ENCODE measurements around the gene MLST8.
"Not testable (repeated sequence)": the region's sequence is repeated elsewhere in the genome, so short reads cannot be mapped to it uniquely, and the experiment has no call there.

MLST8 gene

GRCh38 chr16:2232094-2232990 lies 27.1 kb downstream of the MLST8 start:
- DNase-seq: no peak

GRCh38 chr16:2233046-2233775 lies 28.0 kb downstream of the MLST8 start:
- DNase-seq: no peak

- DNase-seq: no peak
Measured at GRCh38 chr16:2233872-2234812, 28.9 kb downstream of the MLST8 start.

- DNase-seq: no peak
Measured at GRCh38 chr16:2234813-2235170, 29.5 kb downstream of the MLST8 start.

- no peak for DNase-seq
Measured at GRCh38 chr16:2235234-2235651, 30.0 kb downstream of the MLST8 start.

GRCh38 chr16:2235695-2236336 lies 30.6 kb downstream of the MLST8 start:
- DNase-seq: no peak

GRCh38 chr16:2236337-2237101 lies 31.3 kb downstream of the MLST8 start, which contains the start of gene DNASE1L2:
DNASE1L2 (plus strand) TSS chr16:2236444; CDS start chr16:2236817, 373 bp downstream.
- DNase-seq: peak in 1 of 2 experiments; percentile 41

- no peak for DNase-seq
Measured at GRCh38 chr16:2237102-2237482, 31.8 kb downstream of the MLST8 start.

- no peak for DNase-seq
Measured at GRCh38 chr16:2237493-2238149, 32.4 kb downstream of the MLST8 start.

GRCh38 chr16:2238150-2238837 lies 33.0 kb downstream of the MLST8 start:
- DNase-seq: no peak

- DNase-seq: no peak
Measured at GRCh38 chr16:2238838-2239675, 33.8 kb downstream of the MLST8 start.

GRCh38 chr16:2240331-2240730 lies 35.1 kb downstream of the MLST8 start:
- DNase-seq: not testable (repeated sequence)

GRCh38 chr16:2242598-2242997 lies 37.3 kb downstream of the MLST8 start:
- no peak for DNase-seq

GRCh38 chr16:2243031-2243528 lies 37.8 kb downstream of the MLST8 start:
- DNase-seq: no peak

- DNase-seq: no peak
Measured at GRCh38 chr16:2243781-2244180, 38.5 kb downstream of the MLST8 start.

- no peak for DNase-seq
Measured at GRCh38 chr16:2244301-2244700, 39.0 kb downstream of the MLST8 start.

- DNase-seq: no peak
Measured at GRCh38 chr16:2244926-2245795, 39.9 kb downstream of the MLST8 start.

GRCh38 chr16:2246301-2246885 lies 41.1 kb downstream of the MLST8 start:
- DNase-seq: no peak
